ENCODE results near the gene ASMT.

Gene ASMT

DNA sequence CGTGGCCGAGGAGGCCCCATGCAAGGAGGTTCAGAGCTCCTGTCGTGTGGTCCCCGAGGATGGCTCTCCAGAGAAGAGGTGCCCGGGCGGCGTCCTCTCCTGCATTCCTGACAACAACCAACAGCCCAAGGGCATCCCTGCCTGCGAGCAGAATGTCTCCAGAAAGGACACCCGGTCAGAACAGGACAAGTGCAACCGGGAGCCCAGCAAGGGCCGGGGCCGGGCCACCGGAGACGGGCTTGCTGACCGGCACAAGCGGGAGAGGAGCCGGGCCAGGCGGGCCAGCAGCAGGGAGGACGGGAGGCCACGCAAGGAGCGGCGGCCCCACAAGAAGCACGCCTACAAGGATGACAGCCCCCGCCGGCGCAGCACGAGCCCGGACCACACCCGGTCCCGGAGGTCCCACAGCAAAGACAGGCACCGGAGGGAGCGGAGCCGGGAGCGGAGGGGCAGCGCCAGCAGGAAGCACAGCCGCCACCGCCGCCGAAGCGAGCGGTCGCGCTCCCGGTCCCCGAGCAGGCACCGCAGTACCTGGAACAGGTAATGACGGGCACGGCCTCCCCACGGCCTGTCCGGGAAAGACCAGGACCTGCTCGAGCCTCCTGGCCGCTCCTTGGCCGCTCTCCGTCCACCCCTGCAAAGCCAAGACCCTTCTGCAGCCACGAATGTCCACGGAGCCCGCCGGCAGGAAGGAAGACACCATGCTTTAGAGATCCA lies 13.7 kb upstream of the ASMT start:
- no peaks in the 10 kb centered on the region for H3K4me1 ChIP-seq (ENCODE audit: insufficient read depth, poor library complexity, severe bottlenecking)
- no peak for TF ChIP-seq CTCF (IDR thresholded peaks at IDR 0.05; ENCODE audit: poor library complexity, severe bottlenecking)
- no peaks in the 10 kb centered on the region for H3K9me3 ChIP-seq (ENCODE audit: severe bottlenecking)
- H3K27me3 ChIP-seq (ENCODE audit: insufficient read depth, poor library complexity, severe bottlenecking): no peaks in the 10 kb centered on the region
- no peak overlapping the region for H3K4me3 ChIP-seq (ENCODE audit: severe bottlenecking)
- H3K36me3 ChIP-seq (ENCODE audit: low read depth): peaks cover 75% of the 10 kb centered on the region
- no peak overlapping the region for H3K27ac ChIP-seq (ENCODE audit: poor library complexity, severe bottlenecking)
- DNase-seq (ENCODE audit: low spot score) (peak; percentile 77), ATAC-seq (ENCODE audit: low read depth) (no peak)

DNA sequence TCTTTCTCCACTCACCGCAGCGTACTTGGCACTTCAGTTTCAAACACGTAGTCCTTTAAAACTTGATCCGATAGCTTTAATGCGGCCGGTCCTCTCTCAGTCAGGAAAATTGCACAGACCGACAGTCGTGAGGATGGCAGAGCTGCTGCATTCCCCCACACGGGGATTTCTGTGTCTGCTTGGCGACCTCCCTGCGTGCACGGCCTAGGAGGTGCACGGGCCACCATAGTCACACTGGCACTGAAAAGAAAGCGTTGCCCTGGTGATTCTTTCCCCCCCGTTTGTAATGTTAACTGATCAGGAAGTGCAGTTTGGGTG lies 13.1 kb upstream of the ASMT start:
- Histone ChIP-seq H3K27me3 (ENCODE audit: insufficient read depth, poor library complexity, severe bottlenecking) (no peaks in the 10 kb centered on the region), H3K4me3 (ENCODE audit: severe bottlenecking) (no peak overlapping the region), H3K4me1 (ENCODE audit: insufficient read depth, poor library complexity, severe bottlenecking) (no peaks in the 10 kb centered on the region), H3K9me3 (ENCODE audit: severe bottlenecking) (no peaks in the 10 kb centered on the region), H3K36me3 (ENCODE audit: low read depth) (peaks cover 79% of the 10 kb centered on the region), H3K27ac (ENCODE audit: poor library complexity, severe bottlenecking) (no peak overlapping the region)
- ATAC-seq (ENCODE audit: low read depth) (no peak), DNase-seq (ENCODE audit: low spot score) (no peak)
- TF ChIP-seq CTCF (IDR thresholded peaks at IDR 0.05; ENCODE audit: poor library complexity, severe bottlenecking): no peak

GRCh38 chrX:1602299-1602698 lies 12.6 kb upstream of the ASMT start:
- no peak for TF ChIP-seq CTCF (IDR thresholded peaks at IDR 0.05; ENCODE audit: poor library complexity, severe bottlenecking)
- Histone ChIP-seq H3K27me3 (ENCODE audit: insufficient read depth, poor library complexity, severe bottlenecking) (no peaks in the 10 kb centered on the region), H3K9me3 (ENCODE audit: severe bottlenecking) (no peaks in the 10 kb centered on the region), H3K4me3 (ENCODE audit: severe bottlenecking) (no peak overlapping the region), H3K4me1 (ENCODE audit: insufficient read depth, poor library complexity, severe bottlenecking) (no peaks in the 10 kb centered on the region), H3K27ac (ENCODE audit: poor library complexity, severe bottlenecking) (no peak overlapping the region), H3K36me3 (ENCODE audit: low read depth) (peaks cover 77% of the 10 kb centered on the region)
- ATAC-seq (ENCODE audit: low read depth): no peak
- DNase-seq (ENCODE audit: low spot score): no peak

DNA sequence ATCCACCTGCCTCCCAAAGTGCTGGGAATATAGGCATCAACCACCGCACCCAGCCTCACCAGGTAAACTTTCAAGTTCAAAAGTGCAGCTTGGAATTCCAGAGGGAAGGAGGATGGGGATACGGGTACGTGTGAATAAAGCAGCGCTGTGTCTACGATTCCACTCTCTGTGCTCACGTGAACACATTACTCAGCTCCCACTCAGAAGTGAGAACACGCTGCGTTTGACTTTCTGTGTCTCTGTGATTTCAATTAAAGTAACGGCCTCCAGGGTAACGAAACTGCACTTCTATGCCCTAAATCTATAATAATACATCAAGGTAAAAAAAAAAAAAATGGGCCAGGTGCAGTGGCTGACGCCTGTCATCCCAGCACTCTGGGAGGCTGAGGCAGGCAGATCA lies 8.4 kb upstream of the ASMT start:
- Histone ChIP-seq H3K4me1 (ENCODE audit: insufficient read depth, poor library complexity, severe bottlenecking) (no peaks in the 10 kb centered on the region), H3K27me3 (ENCODE audit: insufficient read depth, poor library complexity, severe bottlenecking) (no peaks in the 10 kb centered on the region), H3K36me3 (ENCODE audit: low read depth) (peaks cover 35% of the 10 kb centered on the region), H3K27ac (ENCODE audit: poor library complexity, severe bottlenecking) (no peak overlapping the region), H3K9me3 (ENCODE audit: severe bottlenecking) (no peaks in the 10 kb centered on the region), H3K4me3 (ENCODE audit: severe bottlenecking) (no peak overlapping the region)
- ATAC-seq (ENCODE audit: low read depth) (no peak), DNase-seq (ENCODE audit: low spot score) (no peak)
- TF ChIP-seq CTCF (IDR thresholded peaks at IDR 0.05; ENCODE audit: poor library complexity, severe bottlenecking): no peak

DNA sequence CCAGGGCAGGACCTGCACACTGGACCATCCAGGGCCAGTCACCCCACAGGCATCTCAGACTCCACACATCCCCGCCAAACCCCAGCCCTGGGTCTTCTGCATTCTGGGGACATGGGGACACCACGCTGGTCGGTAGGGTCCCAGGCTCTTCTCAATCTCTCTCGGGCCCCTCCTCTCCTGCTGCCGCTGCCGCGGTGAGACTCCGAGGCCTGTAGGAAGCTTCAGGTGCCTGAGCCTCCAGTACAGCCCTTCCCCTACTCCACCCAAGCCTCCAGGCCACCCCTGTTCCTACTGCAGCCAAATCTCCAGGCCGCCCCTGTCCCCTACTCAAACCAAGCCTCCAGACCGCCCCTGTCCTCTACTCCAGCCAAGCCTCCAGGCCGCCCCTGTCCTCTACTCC lies 5.5 kb upstream of the ASMT start:
- H3K4me1 ChIP-seq (ENCODE audit: insufficient read depth, poor library complexity, severe bottlenecking): no peaks in the 10 kb centered on the region
- DNase-seq (ENCODE audit: low spot score): peak; percentile 69
- no peak overlapping the region for H3K4me3 ChIP-seq (ENCODE audit: severe bottlenecking)
- 0 out of 3 replicates have a peak, but pooled peaks have one; percentile 15 for ATAC-seq (ENCODE audit: low read depth)
- H3K27ac ChIP-seq (ENCODE audit: poor library complexity, severe bottlenecking): no peak overlapping the region
- H3K27me3 ChIP-seq (ENCODE audit: insufficient read depth, poor library complexity, severe bottlenecking): no peaks in the 10 kb centered on the region
- H3K9me3 ChIP-seq (ENCODE audit: severe bottlenecking): no peaks in the 10 kb centered on the region
- no peak for TF ChIP-seq CTCF (IDR thresholded peaks at IDR 0.05; ENCODE audit: poor library complexity, severe bottlenecking)
- peaks cover 10% of the 10 kb centered on the region; the same call in 1 of the 2 replicates for H3K36me3 ChIP-seq (ENCODE audit: low read depth)
